Naive thymus-derived CD4-positive, alpha-beta T cell (primary cell): ENCODE data around the gene RRP7A. TPM values are rescaled to one million over a fixed set of nuclear protein-coding genes. Genes with fewer than 3 reads are reported as not detected.

Experiments used
- ATAC-seq: fragments of 150-1000 bp; cut with Tn5 transposase; 2 replicates; pipeline ENCODE4 v1.10.0; 2021; ENCODE audit warnings: mild to moderate bottlenecking, moderate library complexity
- CTCF ChIA-PET: fragments of 350-600 bp; sonication (Branson Sonifier 250); formaldehyde crosslinking; loops from one replicate; lab custom pipeline; 2021; ENCODE audit warnings: antibody characterized with exemption; lab: Charles Lee
- POLR2A ChIA-PET: fragments of 350-600 bp; sonication (Branson Sonifier 250); formaldehyde crosslinking; loops from one replicate; lab custom pipeline; 2021; ENCODE audit warnings: antibody characterized with exemption, inconsistent platforms; lab: Charles Lee
- DNase-seq, 9 donors: peaks; one replicate each; pipeline versions ENCODE4 v3.0.0 to v3.0.0-alpha.2; 2020 to 2022; ENCODE audit warnings: mixed read lengths in 1 of 9
- H3K27ac ChIP-seq: one replicate; pipeline ENCODE4 v1.7.0; 2013; ENCODE audit warnings: mild to moderate bottlenecking, low read depth, low read length, moderate library complexity
- H3K27me3 ChIP-seq, 2 donors: one replicate each; pipeline ENCODE4 v1.7.0; 2013; ENCODE audit warnings: low read length in 2 of 2, mild to moderate bottlenecking in 2 of 2, moderate library complexity in 2 of 2; ENCODE audit not compliant: control insufficient read depth in 2 of 2, insufficient read depth in 2 of 2
- H3K36me3 ChIP-seq, 3 experiments: 1 replicate in 2 of 3; 2 replicates in 1 of 3; pipeline ENCODE4 v1.7.0; 2013; ENCODE audit warnings: low read length in 3 of 3, mild to moderate bottlenecking in 3 of 3, moderate library complexity in 1 of 3; ENCODE audit not compliant: insufficient read depth in 3 of 3, control insufficient read depth in 2 of 3
- H3K4me1 ChIP-seq, 2 donors: one replicate each; pipeline ENCODE4 v1.7.0; 2013; ENCODE audit warnings: low read length in 2 of 2, mild to moderate bottlenecking in 2 of 2, moderate library complexity in 1 of 2; ENCODE audit not compliant: control insufficient read depth in 2 of 2, insufficient read depth in 2 of 2
- H3K4me3 ChIP-seq: 2 replicates; pipeline ENCODE4 v1.7.0; 2013; ENCODE audit warnings: mild to moderate bottlenecking, low read length
- H3K9me3 ChIP-seq, 3 experiments: 1 replicate in 2 of 3; 2 replicates in 1 of 3; pipeline ENCODE4 v1.7.0; 2013; ENCODE audit warnings: low read length in 3 of 3; ENCODE audit not compliant: control insufficient read depth in 2 of 3
- H3K27ac Mint-ChIP-seq, 9 donors: one replicate each; pipeline ENCODE4 v1.8.0; 2020 to 2022; ENCODE audit warnings: mixed read lengths in 9 of 9, mild to moderate bottlenecking in 8 of 9, moderate library complexity in 5 of 9, inconsistent platforms in 2 of 9
- H3K27me3 Mint-ChIP-seq, 5 donors: one replicate each; pipeline ENCODE4 v1.8.0; 2021 to 2022; ENCODE audit warnings: mixed read lengths in 5 of 5, mild to moderate bottlenecking in 1 of 5
- H3K36me3 Mint-ChIP-seq, 5 donors: one replicate each; pipeline ENCODE4 v1.8.0; 2020 to 2022; ENCODE audit warnings: mixed read lengths in 5 of 5, mild to moderate bottlenecking in 3 of 5, inconsistent platforms in 1 of 5
- H3K4me1 Mint-ChIP-seq, 7 donors: one replicate each; pipeline ENCODE4 v1.8.0; 2020 to 2022; ENCODE audit warnings: mixed read lengths in 7 of 7, mild to moderate bottlenecking in 3 of 7, inconsistent platforms in 1 of 7
- H3K4me3 Mint-ChIP-seq, 10 donors: one replicate each; pipeline ENCODE4 v1.8.0; 2020 to 2022; ENCODE audit warnings: mild to moderate bottlenecking in 10 of 10, mixed read lengths in 10 of 10, moderate library complexity in 6 of 10, inconsistent platforms in 2 of 10
- H3K9me3 Mint-ChIP-seq, 11 donors: one replicate each; pipeline ENCODE4 v1.8.0; 2020 to 2022; ENCODE audit warnings: mixed read lengths in 11 of 11, mild to moderate bottlenecking in 4 of 11, inconsistent platforms in 1 of 11, moderate library complexity in 1 of 11
- intact Hi-C, 2 donors: fragments of 100-400 bp; cut with micrococcal nuclease; formaldehyde crosslinking; loops; one replicate each; pipeline ENCODE4 v1.15.1; 2023
- polyA plus RNA-seq, 2 donors: library from polyadenylated mRNA; unstranded; fragments of 300-500 nt; fragmentation: Illumina TruSeq; gene quantifications; one replicate each; pipeline ENCODE4 v1.2.3, GENCODE V29; 2021
- total RNA-seq, 6 experiments: library from RNA in 5 of 6; stranded (reverse) in 5 of 6; gene quantifications; 1 replicate in 5 of 6; 2 replicates in 1 of 6; pipeline ENCODE4 v1.2.3 and lab custom pipeline; 2021 to 2026

RRP7A gene
- total and polyA plus RNA-seq, 7 experiments from 2014 or later: 39.3 to 125 (median 52.0) TPM

- H3K4me1 ChIP-seq: peaks cover 0 to 7% of the 10 kb centered on the region in 2 donors
- Mint-ChIP-seq H3K9me3 (no peaks in the 10 kb centered on the region), H3K36me3 (peaks cover 0 to 1% (median 0%) of the 10 kb centered on the region in 5 donors), H3K27ac (peak overlapping the region in 2 of 9 donors; percentile 2 to 16), H3K27me3 (peaks cover 0 to 26% (median 0%) of the 10 kb centered on the region in 5 donors), H3K4me3 (no peak overlapping the region), H3K4me1 (peaks cover 3 to 12% (median 9%) of the 10 kb centered on the region in 7 donors)
- DNase-seq (peak in 5 of 9 donors; percentile 10 to 42 (median 29)), ATAC-seq (peak; percentile 57)
- H3K27ac ChIP-seq: no peak overlapping the region
- H3K36me3 ChIP-seq: no peaks in the 10 kb centered on the region
- no peaks in the 10 kb centered on the region for H3K9me3 ChIP-seq
- no peak overlapping the region for H3K4me3 ChIP-seq
- H3K27me3 ChIP-seq: no peaks in the 10 kb centered on the region
- ChIA-PET CTCF (interaction anchor here (0.6 to 1.5 kb wide), 10 partner anchors 13 to 868 kb away, joined by 3 to 5 read pairs (median 4); partner anchors contain the start of gene SEPTIN3), POLR2A (interaction anchor here (0.6 kb wide), 1 partner anchor 371 kb away, joined by 5 read pairs; no protein-coding TSS in a partner anchor)
- intact Hi-C loops: loop anchor here (1.0 kb wide), 2 partner anchors 36 to 383 kb away; partner anchors contain the start of gene NDUFA6 (in 1 of the 2)
These were observed 46.0 kb downstream of the RRP7A start for GRCh38 chr22:42473484-42474193.

DNA sequence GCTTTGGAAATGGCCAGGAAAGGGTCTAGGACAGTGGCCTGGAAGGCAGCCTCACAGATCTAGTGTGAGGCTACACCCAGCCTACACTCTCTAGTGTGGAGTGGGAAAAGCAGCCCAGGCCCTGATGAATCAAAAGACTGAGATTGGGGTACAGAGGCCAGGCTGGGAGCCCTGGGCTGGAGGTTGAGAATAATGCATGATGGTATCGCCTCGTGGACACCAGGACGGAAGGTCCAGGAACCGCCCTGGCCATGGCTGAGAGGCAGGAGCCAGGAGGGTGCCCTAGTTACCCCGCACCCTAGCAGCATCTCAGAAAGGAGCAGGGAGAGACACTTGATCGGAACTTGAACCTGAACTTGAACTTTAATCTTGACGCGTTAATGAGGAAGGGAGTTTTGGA, 46.9 kb downstream of the RRP7A start:
- no peaks in the 10 kb centered on the region for H3K9me3 Mint-ChIP-seq
- H3K4me1 Mint-ChIP-seq: peaks cover 0 to 3% (median 0%) of the 10 kb centered on the region in 7 donors
- ChIA-PET POLR2A (no interaction called here), CTCF (interaction anchor here (0.6 to 1.5 kb wide), 6 partner anchors 31 to 850 kb away, joined by 3 to 5 read pairs (median 4); no protein-coding TSS in a partner anchor)
- no peak for DNase-seq
- H3K9me3 ChIP-seq: no peaks in the 10 kb centered on the region
- intact Hi-C loops: loop anchor here (1.0 kb wide), 2 partner anchors 35 to 382 kb away; partner anchors contain the start of gene NDUFA6 (in 1 of the 2)
- H3K27ac ChIP-seq: no peak overlapping the region
- peaks cover 0 to 35% (median 0%) of the 10 kb centered on the region in 5 donors for H3K27me3 Mint-ChIP-seq
- no peaks in the 10 kb centered on the region for H3K4me1 ChIP-seq
- H3K4me3 ChIP-seq: no peak overlapping the region
- no peaks in the 10 kb centered on the region for H3K36me3 ChIP-seq
- H3K27me3 ChIP-seq: no peaks in the 10 kb centered on the region
- H3K27ac Mint-ChIP-seq: no peak overlapping the region
- H3K36me3 Mint-ChIP-seq: peaks cover 0 to 1% (median 0%) of the 10 kb centered on the region in 5 donors
- ATAC-seq: no peak
- H3K4me3 Mint-ChIP-seq: no peak overlapping the region

DNA sequence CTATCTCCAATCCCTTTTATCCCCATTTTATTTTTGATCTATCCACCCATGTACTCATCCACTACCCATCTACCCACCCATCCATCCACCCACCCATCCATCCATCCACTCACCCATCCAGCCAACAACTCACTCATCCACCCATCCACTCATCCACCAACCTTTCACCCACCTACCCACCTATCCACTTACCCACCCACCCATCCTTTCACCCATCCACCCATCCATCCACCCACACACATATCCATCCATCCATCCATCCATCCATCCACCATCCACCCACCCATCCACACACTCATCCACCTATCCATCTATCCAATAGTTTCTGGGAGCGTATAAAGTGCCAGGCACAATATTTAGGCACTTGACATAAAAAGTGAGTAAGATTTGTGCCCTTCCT, 48.2 kb downstream of the RRP7A start:
- no peaks in the 10 kb centered on the region for H3K9me3 ChIP-seq
- Mint-ChIP-seq H3K27me3 (peaks cover 0 to 39% (median 0%) of the 10 kb centered on the region in 5 donors), H3K4me1 (peaks cover 0 to 3% (median 0%) of the 10 kb centered on the region in 7 donors), H3K36me3 (no peaks in the 10 kb centered on the region), H3K9me3 (no peaks in the 10 kb centered on the region), H3K27ac (no peak overlapping the region), H3K4me3 (no peak overlapping the region)
- ATAC-seq (no peak), DNase-seq (no peak)
- ChIA-PET CTCF (no interaction called here), POLR2A (no interaction called here)
- no peak overlapping the region for H3K4me3 ChIP-seq
- intact Hi-C loops: no loop called here
- H3K27ac ChIP-seq: no peak overlapping the region
- H3K36me3 ChIP-seq: no peaks in the 10 kb centered on the region
- H3K27me3 ChIP-seq: no peaks in the 10 kb centered on the region
- H3K4me1 ChIP-seq: no peaks in the 10 kb centered on the region

- intact Hi-C loops: no loop called here
These were observed 49.1 kb downstream of the RRP7A start for GRCh38 chr22:42470366-42471082.

DNA sequence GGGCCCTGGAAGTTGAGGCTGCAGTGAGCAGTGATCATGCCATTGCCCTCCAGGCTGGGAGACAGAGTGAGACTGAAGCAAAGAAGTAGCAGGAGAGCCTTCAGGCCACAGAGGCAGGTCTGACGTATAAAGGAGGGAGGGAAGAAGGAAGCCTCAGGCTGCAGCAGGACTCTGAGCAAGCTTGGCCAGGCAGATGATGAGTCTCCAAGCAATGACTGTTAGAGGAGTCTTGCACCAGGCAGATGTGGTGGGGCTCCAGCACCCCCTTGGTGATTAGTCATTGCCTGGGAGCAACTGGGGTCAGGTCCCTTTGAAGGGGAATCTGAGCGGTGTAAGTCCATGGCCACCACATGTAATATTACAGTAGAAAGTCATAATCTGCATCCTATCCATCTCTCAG, 50.8 kb downstream of the RRP7A start:
- H3K36me3 Mint-ChIP-seq: no peaks in the 10 kb centered on the region
- ATAC-seq: no peak
- ChIA-PET CTCF (no interaction called here), POLR2A (interaction anchor here (0.6 kb wide), 1 partner anchor 1930 kb away, joined by 3 read pairs; no protein-coding TSS in a partner anchor)
- H3K4me1 Mint-ChIP-seq: peaks cover 0 to 3% (median 0%) of the 10 kb centered on the region in 7 donors
- Histone ChIP-seq H3K27me3 (no peaks in the 10 kb centered on the region), H3K9me3 (no peaks in the 10 kb centered on the region), H3K4me1 (no peaks in the 10 kb centered on the region), H3K27ac (no peak overlapping the region), H3K36me3 (no peaks in the 10 kb centered on the region), H3K4me3 (no peak overlapping the region)
- H3K4me3 Mint-ChIP-seq: no peak overlapping the region
- H3K9me3 Mint-ChIP-seq: peaks cover 0 to 2% (median 0%) of the 10 kb centered on the region in 11 donors
- no peak overlapping the region for H3K27ac Mint-ChIP-seq
- no peak for DNase-seq
- intact Hi-C loops: no loop called here
- peaks cover 0 to 36% (median 0%) of the 10 kb centered on the region in 5 donors for H3K27me3 Mint-ChIP-seq

More at GRCh38 chr22:42470366-42471082, 49.1 kb downstream of the RRP7A start:
- peaks cover 0 to 37% (median 0%) of the 10 kb centered on the region in 5 donors for H3K27me3 Mint-ChIP-seq
- no peaks in the 10 kb centered on the region for H3K27me3 ChIP-seq
- DNase-seq: no peak
- no peaks in the 10 kb centered on the region for H3K9me3 Mint-ChIP-seq
- H3K4me3 ChIP-seq: no peak overlapping the region
- H3K27ac ChIP-seq: no peak overlapping the region
- no peaks in the 10 kb centered on the region for H3K36me3 ChIP-seq
- H3K4me1 Mint-ChIP-seq: peaks cover 0 to 3% (median 0%) of the 10 kb centered on the region in 7 donors
- H3K4me3 Mint-ChIP-seq: no peak overlapping the region
- no peak for ATAC-seq
- ChIA-PET POLR2A (interaction anchor here (0.6 kb wide), 1 partner anchor 29 kb away, joined by 9 read pairs; no protein-coding TSS in a partner anchor), CTCF (no interaction called here)
- no peaks in the 10 kb centered on the region for H3K9me3 ChIP-seq
- H3K27ac Mint-ChIP-seq: no peak overlapping the region
- H3K36me3 Mint-ChIP-seq: no peaks in the 10 kb centered on the region
- no peaks in the 10 kb centered on the region for H3K4me1 ChIP-seq

- peaks cover 0 to 6% (median 0%) of the 10 kb centered on the region in 7 donors for H3K4me1 Mint-ChIP-seq
- H3K4me1 ChIP-seq: no peaks in the 10 kb centered on the region
- no peak overlapping the region for H3K4me3 Mint-ChIP-seq
- ATAC-seq (no peak), DNase-seq (no peak)
- H3K27me3 ChIP-seq: no peaks in the 10 kb centered on the region
- peaks cover 0 to 2% (median 0%) of the 10 kb centered on the region in 11 donors for H3K9me3 Mint-ChIP-seq
- no peak overlapping the region for H3K4me3 ChIP-seq
- no peaks in the 10 kb centered on the region for H3K9me3 ChIP-seq
- CTCF ChIA-PET: no interaction called here
- no peaks in the 10 kb centered on the region for H3K36me3 Mint-ChIP-seq
- H3K27ac ChIP-seq: no peak overlapping the region
- H3K36me3 ChIP-seq: no peaks in the 10 kb centered on the region
- POLR2A ChIA-PET: interaction anchor here (0.6 kb wide), 1 partner anchor 92 kb away, joined by 3 read pairs; no protein-coding TSS in a partner anchor
- peaks cover 11 to 37% (median 14%) of the 10 kb centered on the region in 5 donors for H3K27me3 Mint-ChIP-seq
- intact Hi-C loops: no loop called here
- no peak overlapping the region for H3K27ac Mint-ChIP-seq
These were observed 57.6 kb downstream of the RRP7A start for GRCh38 chr22:42462016-42462415.
